Putamen (tissue), 1 donor: ENCODE data around the gene TMIGD1.
"Not testable (repeated sequence)": the region's sequence is repeated elsewhere in the genome, so short reads cannot be mapped to it uniquely, and the experiment has no call there.

Source experiments
- DNase-seq: peaks from one replicate; pipeline ENCODE4 v3.0.0-alpha.2; 2016; ENCODE audit warnings: low spot score

Gene TMIGD1

GRCh38 chr17:30358055-30358760 lies 24.4 kb upstream of the TMIGD1 start:
- DNase-seq, result no peak

- no peak for DNase-seq
Measured at GRCh38 chr17:30357476-30357875, 23.6 kb upstream of the TMIGD1 start.

- no peak for DNase-seq
Measured at GRCh38 chr17:30354701-30355100, 20.8 kb upstream of the TMIGD1 start.

GRCh38 chr17:30352240-30352814 lies 18.5 kb upstream of the TMIGD1 start:
- DNase-seq, result no peak

DNA sequence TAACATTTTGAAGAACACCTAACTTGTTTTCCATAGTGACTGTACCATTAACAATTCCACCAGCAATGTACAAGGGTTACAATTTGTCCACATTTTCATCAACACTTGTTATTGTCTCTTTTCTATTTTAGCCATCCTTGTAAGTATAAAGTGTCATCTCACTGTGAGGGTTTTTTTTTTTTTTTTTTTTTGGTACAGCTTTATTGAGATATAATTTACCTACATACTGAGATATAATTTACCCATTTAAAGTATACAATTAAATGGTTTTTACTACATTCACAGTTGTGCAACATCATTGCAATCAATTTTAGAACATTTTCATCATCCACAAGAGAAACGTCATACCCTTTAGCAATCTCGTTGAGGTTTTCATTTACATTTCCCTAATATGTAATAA lies 17.9 kb upstream of the TMIGD1 start:
- no peak for DNase-seq

DNA sequence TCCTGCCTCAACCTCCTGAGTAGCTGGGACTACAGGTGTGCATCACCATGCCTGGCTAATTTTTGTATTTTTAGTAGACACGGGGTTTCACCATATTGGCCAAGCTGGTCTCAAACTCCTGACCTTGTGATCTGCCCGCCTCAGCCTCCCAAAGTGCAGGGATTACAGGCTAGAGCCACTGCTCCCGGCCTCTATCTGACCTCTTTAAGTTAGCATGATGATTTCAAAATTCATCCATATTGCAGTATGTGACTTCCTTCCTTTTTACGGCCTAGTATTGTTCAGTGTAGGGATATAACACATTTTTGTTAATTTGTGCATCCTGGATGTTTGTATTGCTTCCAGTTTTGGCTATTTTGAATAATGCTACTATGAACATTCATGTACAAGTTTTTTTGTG lies 17.4 kb upstream of the TMIGD1 start:
- DNase-seq, result not testable (repeated sequence)

DNA sequence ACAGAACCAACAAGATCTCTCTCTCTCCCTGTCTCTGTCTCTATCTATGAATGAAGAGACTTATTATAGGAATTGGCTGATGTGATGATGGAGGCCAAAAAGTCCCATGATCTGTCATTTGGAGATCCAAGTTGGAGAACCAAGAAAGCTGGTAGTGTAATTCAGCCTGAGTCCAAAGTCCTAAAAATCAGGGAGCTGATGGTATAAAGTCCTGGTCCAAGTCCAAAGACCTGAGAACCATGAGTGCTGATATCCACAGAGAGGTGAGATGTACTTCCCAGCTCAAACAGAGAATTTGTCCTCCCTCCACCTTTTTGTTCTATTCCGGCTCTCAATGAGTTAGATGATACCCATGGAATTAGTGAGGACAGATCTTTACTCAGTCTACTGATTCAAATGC lies 15.4 kb upstream of the TMIGD1 start:
- no peak for DNase-seq

DNA sequence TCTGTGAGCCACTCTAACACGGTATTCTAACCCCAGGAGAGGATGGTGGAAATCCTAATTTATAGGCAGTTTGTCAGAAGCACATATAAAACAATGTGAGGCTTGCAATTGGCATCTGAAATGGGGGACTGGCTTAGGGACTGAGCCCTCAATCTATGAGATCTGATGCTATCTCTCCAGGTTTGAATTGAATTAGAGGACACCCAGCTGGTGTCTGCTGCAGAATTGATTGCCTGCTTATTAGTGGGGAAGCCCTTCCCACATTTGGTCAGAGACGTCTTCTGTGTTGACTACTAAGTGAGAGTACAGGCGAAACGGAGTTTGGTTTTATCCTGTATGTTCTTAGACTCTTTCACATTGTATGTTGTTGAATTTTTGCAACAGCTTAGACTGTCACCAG lies 13.6 kb upstream of the TMIGD1 start:
- DNase-seq, result no peak

DNA sequence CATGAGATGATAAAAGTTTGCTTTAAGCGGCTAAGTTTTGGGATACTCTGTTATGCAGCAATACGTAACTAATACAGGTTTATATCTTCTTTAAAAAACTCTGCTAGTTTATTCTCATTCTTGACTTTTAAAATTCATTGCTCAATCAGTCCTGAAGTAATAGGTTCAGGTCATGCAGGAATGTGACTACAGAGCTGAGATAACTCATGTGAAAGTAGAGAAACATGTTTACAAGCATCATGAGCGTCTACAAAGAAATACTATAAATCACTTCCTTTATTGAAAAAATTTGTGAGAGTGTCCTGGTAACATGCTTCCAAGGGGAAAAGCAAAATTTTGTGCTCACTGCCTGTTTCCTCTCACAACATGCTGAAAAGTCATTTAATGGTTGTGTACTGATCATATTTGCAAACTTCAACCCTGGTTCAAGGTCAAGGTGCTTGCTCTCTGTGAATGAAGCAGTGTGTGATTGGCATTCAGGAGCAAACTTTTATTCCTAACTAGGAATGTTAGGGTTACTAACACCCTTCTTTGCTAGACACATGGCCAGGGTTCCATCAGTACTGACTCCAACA lies 12.5 kb upstream of the TMIGD1 start:
- DNase-seq, result no peak

DNA sequence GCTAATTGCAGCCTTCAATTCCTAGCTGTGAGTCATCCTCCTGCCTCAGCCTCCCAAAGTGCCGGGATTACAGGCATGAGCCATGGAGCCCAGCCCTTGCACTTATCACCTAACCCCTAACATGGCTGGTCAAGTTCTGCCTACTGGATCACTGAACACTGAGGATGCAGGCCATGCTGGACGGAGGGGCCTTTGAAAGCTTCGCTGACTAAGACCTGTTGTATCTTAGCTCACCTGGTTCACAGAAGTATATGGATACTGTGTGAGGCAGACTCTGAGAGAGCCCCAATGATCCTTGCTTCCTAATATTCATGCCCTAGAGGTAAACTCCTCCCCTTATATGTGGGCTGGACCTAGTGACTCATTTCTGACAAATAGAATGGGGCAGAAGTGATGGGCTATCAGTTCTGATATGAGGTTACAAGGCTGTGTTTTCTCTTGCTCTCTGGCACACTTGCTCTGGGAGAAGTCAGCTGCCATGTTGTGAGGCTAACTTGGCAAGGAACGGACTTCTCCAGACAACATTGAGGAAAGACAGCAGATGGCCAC lies 11.7 kb upstream of the TMIGD1 start:
- no peak for DNase-seq

DNA sequence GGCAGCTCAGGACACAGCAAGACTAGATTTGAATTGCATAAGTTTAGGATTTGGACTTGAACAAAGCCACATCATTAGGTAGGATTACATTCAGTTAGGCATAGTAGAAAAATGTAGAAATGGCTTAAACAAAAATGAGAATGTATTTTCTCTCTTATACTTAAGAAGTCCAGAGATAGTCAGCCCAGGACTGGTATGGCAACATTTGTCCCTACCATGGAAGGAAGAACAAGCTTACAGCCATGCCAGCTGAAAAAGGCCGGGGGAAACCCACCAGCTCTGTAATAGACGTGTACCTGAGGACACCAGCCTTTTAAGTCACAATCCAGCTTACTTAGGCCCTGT lies 11.2 kb upstream of the TMIGD1 start:
- DNase-seq, result no peak

DNA sequence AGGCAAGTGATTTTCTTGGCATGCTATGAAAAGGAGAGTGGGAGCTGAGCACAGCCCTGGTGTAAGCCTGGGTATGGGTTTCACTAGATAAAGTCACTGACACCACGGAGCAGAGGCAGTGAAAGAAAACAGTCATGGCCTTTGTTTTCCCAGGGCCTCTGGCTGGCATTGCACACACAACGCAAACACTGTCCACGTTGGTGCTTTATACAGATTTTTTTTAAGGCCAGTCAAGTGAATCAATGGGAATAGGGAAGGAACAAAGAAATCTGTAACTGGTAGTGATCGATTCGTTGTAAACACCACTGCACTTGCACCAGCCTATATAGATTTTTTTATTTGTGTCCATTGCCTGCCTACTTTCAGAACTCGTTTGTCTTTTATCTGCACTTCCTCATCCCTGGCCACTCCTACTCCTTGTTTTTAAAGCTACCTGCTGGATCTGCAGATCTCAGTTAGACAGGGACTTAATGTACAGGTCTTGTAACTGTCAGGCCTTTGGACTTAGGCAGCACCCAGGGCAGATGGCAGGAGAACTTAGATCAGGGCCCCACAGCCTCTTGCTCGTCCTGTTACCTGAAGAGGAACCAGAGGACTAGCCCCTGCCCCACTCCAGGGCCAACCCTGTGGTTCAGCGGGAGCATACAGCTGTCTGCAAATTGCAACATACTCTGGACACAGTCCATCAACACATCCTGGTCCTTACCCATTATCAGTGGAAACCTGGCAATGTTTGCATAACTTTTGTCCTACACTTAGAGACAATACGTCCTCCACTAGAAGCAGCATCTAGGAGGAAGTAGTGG lies 10.6 kb upstream of the TMIGD1 start:
- peak; percentile 82 for DNase-seq

- DNase-seq, result no peak
Measured at GRCh38 chr17:30343796-30344195, 9.9 kb upstream of the TMIGD1 start.

DNA sequence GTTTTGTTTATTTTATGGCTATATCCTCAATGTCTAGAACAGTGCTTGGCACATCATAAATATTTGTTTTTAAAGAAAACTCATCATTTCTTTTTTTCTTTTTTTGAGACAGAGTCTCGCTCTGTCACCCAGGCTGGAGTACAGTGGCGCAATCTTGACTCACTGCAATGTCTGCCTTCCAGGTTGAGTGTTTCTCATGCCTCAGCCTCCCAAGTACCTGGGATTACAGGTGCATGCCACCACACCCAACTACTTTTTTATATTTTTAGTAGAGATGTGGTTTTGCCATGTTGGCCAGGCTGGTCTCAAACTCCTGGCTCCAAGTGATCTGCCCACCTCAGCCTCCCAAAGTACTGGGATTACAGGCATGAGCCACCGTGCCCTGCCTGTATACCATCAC lies 9.4 kb upstream of the TMIGD1 start:
- not testable (repeated sequence) for DNase-seq

GRCh38 chr17:30341703-30342249 lies 7.9 kb upstream of the TMIGD1 start:
- DNase-seq, result no peak

GRCh38 chr17:30340801-30341356 lies 7.0 kb upstream of the TMIGD1 start:
- no peak for DNase-seq

DNA sequence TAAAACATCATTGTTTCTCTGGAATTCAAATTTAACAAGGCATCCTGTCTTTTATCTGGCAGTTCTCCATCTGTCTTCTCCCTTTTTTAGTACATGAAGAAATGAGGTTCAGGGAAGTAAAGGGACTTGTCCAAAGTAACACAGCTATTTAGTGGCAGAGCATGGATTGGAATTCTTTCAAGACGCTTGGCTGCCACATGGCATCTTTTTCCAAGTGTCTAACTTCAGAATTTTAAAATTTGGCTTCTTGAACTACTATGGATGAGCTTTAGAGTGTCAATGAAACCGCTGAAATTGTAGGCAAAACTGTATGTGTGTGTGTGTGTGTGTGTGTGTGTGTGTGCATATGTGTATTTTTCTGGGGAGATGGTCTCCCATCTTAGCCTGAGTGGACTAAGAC lies 5.2 kb upstream of the TMIGD1 start:
- no peak for DNase-seq

- DNase-seq, result no peak
Measured at GRCh38 chr17:30337393-30337999, 3.6 kb upstream of the TMIGD1 start.

DNA sequence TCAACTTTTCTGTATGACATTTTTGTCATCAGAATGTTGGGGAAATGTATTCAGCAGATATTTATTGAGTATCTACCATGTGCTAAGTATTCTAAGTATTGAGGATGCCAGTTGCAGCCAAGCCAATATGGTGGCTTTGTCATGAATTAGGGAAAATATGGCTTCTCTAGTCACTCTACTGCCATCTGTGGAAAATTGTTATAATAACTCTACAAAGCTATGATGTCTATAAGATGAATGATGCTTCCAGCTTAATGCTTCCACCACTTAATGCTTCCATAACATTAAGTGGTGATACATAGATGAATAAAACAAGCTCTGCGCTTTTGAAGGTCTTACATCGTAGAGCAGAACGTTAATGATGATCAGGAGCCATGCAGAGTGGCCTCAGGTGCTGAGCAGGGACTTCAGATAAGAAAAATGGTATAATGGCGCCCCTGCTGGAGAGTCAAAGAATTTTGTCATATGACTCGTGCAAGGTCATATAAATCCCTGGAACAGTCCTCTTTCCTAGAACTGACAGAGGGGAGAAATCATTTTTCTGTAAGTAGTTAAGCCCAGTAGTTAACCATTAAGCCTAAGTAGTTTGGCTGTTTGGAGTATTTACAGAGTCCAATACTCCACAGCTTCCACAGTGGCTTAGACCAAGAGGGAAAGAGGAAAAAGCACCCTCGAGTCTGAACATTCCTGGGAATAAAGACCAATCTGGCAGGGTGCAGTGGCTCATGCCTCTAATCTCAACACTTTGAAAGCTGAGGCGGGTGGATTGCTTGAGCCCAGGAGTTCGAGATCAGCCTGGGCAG lies 2.7 kb upstream of the TMIGD1 start:
- no peak for DNase-seq

DNA sequence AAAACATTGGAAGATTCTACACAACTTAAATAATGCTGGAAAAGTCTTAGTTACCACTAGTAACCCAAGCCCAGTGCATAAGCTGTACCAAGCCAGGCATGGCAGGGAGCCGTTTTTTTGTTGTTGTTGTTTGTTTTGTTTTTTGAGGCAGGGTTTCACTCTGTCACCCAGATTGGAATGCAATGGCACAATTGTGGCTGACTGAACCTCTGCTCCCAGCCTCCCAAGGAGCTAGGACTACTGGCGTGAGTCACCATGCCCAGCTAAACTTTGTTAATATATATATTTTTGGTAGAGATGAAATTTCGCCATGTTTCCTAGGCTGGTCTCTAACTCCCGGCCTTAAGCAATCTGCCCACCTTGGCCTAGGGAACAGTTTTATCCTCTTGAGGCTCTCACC lies 564 bp upstream of the TMIGD1 start:
- no peak for DNase-seq

DNA sequence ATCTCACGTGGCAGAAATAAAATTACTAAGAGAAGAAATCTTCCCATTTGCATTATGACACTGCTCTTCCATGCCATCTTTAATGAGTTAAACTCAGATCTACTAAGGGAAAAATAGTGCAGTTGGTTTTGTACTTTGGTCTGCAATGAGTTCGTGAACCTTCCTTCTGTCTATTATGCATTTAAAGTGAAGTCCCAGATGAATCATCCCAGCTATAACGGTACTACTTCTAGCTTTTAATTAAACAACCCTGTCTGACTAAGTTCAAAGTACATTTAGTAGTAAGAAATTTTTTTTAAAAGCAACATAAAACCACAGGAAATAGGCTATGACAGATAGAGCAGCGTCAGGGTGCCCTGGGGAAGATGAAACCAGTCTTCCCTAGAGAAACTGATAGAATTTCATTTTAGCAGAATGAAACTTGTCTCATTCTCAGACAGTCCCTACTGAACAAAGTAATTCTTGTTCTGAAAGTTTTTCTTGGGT lies 1.8 kb downstream of the TMIGD1 start:
- no peak for DNase-seq
